ENCODE data around the gene MAP3K20.
"Not testable (repeated sequence)": the region's sequence is repeated elsewhere in the genome, so short reads cannot be mapped to it uniquely, and the experiment has no call there.

MAP3K20 gene

GRCh38 chr2:173150963-173151362 lies 75.3 kb downstream of the MAP3K20 start:
- H3K27me3 ChIP-seq (ENCODE audit: control insufficient read depth in 1 of 2, insufficient read depth in 2 of 2, low read length in 2 of 2), result no peaks in the 10 kb centered on the region
- no peaks in the 10 kb centered on the region for H3K9me3 ChIP-seq (ENCODE audit: low read length)
- no peak overlapping the region for H3K4me3 ChIP-seq (ENCODE audit: low read depth in 1 of 2, low read length in 2 of 2)
- no peak overlapping the region for H3K27ac ChIP-seq (ENCODE audit: low read depth, low read length)
- peaks cover 41% of the 10 kb centered on the region for H3K4me1 ChIP-seq (ENCODE audit: insufficient read depth, low read length)
- no peak overlapping the region for H3K9ac ChIP-seq (ENCODE audit: low read length)
- no peaks in the 10 kb centered on the region for H3K36me3 ChIP-seq (ENCODE audit: insufficient read depth, low read length)

GRCh38 chr2:173151671-173152401 lies 76.2 kb downstream of the MAP3K20 start:
- peaks cover 41% of the 10 kb centered on the region for H3K4me1 ChIP-seq (ENCODE audit: insufficient read depth, low read length)
- no peak overlapping the region for H3K9ac ChIP-seq (ENCODE audit: low read length)
- H3K27ac ChIP-seq (ENCODE audit: low read depth, low read length), result no peak overlapping the region
- H3K27me3 ChIP-seq (ENCODE audit: control insufficient read depth in 1 of 2, insufficient read depth in 2 of 2, low read length in 2 of 2), result no peaks in the 10 kb centered on the region
- H3K36me3 ChIP-seq (ENCODE audit: insufficient read depth, low read length), result no peaks in the 10 kb centered on the region
- H3K9me3 ChIP-seq (ENCODE audit: low read length), result no peaks in the 10 kb centered on the region
- no peak overlapping the region for H3K4me3 ChIP-seq (ENCODE audit: low read depth in 1 of 2, low read length in 2 of 2)

GRCh38 chr2:173153301-173153885 lies 77.7 kb downstream of the MAP3K20 start:
- Histone ChIP-seq H3K4me3 (ENCODE audit: low read depth in 1 of 2, low read length in 2 of 2) (no peak overlapping the region), H3K27ac (ENCODE audit: low read depth, low read length) (no peak overlapping the region), H3K9ac (ENCODE audit: low read length) (no peak overlapping the region), H3K27me3 (ENCODE audit: control insufficient read depth in 1 of 2, insufficient read depth in 2 of 2, low read length in 2 of 2) (no peaks in the 10 kb centered on the region), H3K9me3 (ENCODE audit: low read length) (no peaks in the 10 kb centered on the region), H3K4me1 (ENCODE audit: insufficient read depth, low read length) (peaks cover 41% of the 10 kb centered on the region), H3K36me3 (ENCODE audit: insufficient read depth, low read length) (no peaks in the 10 kb centered on the region)

- Histone ChIP-seq H3K27ac (ENCODE audit: low read depth, low read length) (no peak overlapping the region), H3K27me3 (ENCODE audit: control insufficient read depth in 1 of 2, insufficient read depth in 2 of 2, low read length in 2 of 2) (no peaks in the 10 kb centered on the region), H3K4me1 (ENCODE audit: insufficient read depth, low read length) (peaks cover 30% of the 10 kb centered on the region)
Measured at GRCh38 chr2:173157676-173158293, 82.1 kb downstream of the MAP3K20 start.

GRCh38 chr2:173159791-173160463 lies 84.3 kb downstream of the MAP3K20 start:
- no peak overlapping the region for H3K27ac ChIP-seq (ENCODE audit: low read depth, low read length)
- no peaks in the 10 kb centered on the region for H3K27me3 ChIP-seq (ENCODE audit: control insufficient read depth in 1 of 2, insufficient read depth in 2 of 2, low read length in 2 of 2)
- no peak overlapping the region for H3K4me3 ChIP-seq (ENCODE audit: low read depth in 1 of 2, low read length in 2 of 2)
- H3K4me1 ChIP-seq (ENCODE audit: insufficient read depth, low read length), result peaks cover 27% of the 10 kb centered on the region
- no peak overlapping the region for H3K9ac ChIP-seq (ENCODE audit: low read length)
- H3K36me3 ChIP-seq (ENCODE audit: insufficient read depth, low read length), result no peaks in the 10 kb centered on the region
- H3K9me3 ChIP-seq (ENCODE audit: low read length), result no peaks in the 10 kb centered on the region

More at GRCh38 chr2:173157676-173158293, 82.1 kb downstream of the MAP3K20 start:
- H3K4me3 ChIP-seq (ENCODE audit: low read depth in 1 of 2, low read length in 2 of 2), result no peak overlapping the region
- H3K9ac ChIP-seq (ENCODE audit: low read length), result no peak overlapping the region
- no peaks in the 10 kb centered on the region for H3K9me3 ChIP-seq (ENCODE audit: low read length)
- H3K36me3 ChIP-seq (ENCODE audit: insufficient read depth, low read length), result no peaks in the 10 kb centered on the region

GRCh38 chr2:173160618-173161017 lies 85.0 kb downstream of the MAP3K20 start:
- no peak overlapping the region for H3K9ac ChIP-seq (ENCODE audit: low read length)
- H3K27ac ChIP-seq (ENCODE audit: low read depth, low read length), result no peak overlapping the region
- no peak overlapping the region for H3K4me3 ChIP-seq (ENCODE audit: low read depth in 1 of 2, low read length in 2 of 2)

GRCh38 chr2:173161040-173161439 lies 85.4 kb downstream of the MAP3K20 start:
- peaks cover 32% of the 10 kb centered on the region for H3K4me1 ChIP-seq (ENCODE audit: insufficient read depth, low read length)

More at GRCh38 chr2:173160618-173161017, 85.0 kb downstream of the MAP3K20 start:
- Histone ChIP-seq H3K27me3 (ENCODE audit: control insufficient read depth in 1 of 2, insufficient read depth in 2 of 2, low read length in 2 of 2) (no peaks in the 10 kb centered on the region), H3K9me3 (ENCODE audit: low read length) (no peaks in the 10 kb centered on the region), H3K4me1 (ENCODE audit: insufficient read depth, low read length) (peaks cover 29% of the 10 kb centered on the region), H3K36me3 (ENCODE audit: insufficient read depth, low read length) (no peaks in the 10 kb centered on the region)

GRCh38 chr2:173161507-173161906 lies 85.9 kb downstream of the MAP3K20 start:
- Histone ChIP-seq H3K4me1 (ENCODE audit: insufficient read depth, low read length) (peaks cover 32% of the 10 kb centered on the region), H3K4me3 (ENCODE audit: low read depth in 1 of 2, low read length in 2 of 2) (no peak overlapping the region), H3K36me3 (ENCODE audit: insufficient read depth, low read length) (no peaks in the 10 kb centered on the region), H3K27ac (ENCODE audit: low read depth, low read length) (no peak overlapping the region), H3K27me3 (ENCODE audit: control insufficient read depth in 1 of 2, insufficient read depth in 2 of 2, low read length in 2 of 2) (no peaks in the 10 kb centered on the region), H3K9ac (ENCODE audit: low read length) (no peak overlapping the region), H3K9me3 (ENCODE audit: low read length) (no peaks in the 10 kb centered on the region)

More at GRCh38 chr2:173161040-173161439, 85.4 kb downstream of the MAP3K20 start:
- Histone ChIP-seq H3K27me3 (ENCODE audit: control insufficient read depth in 1 of 2, insufficient read depth in 2 of 2, low read length in 2 of 2) (no peaks in the 10 kb centered on the region), H3K9me3 (ENCODE audit: low read length) (no peaks in the 10 kb centered on the region), H3K9ac (ENCODE audit: low read length) (no peak overlapping the region), H3K27ac (ENCODE audit: low read depth, low read length) (no peak overlapping the region), H3K36me3 (ENCODE audit: insufficient read depth, low read length) (no peaks in the 10 kb centered on the region), H3K4me3 (ENCODE audit: low read depth in 1 of 2, low read length in 2 of 2) (no peak overlapping the region)

GRCh38 chr2:173163357-173163756 lies 87.7 kb downstream of the MAP3K20 start:
- H3K27ac ChIP-seq (ENCODE audit: low read depth, low read length); H3K27me3 ChIP-seq (ENCODE audit: control insufficient read depth in 1 of 2, insufficient read depth in 2 of 2, low read length in 2 of 2); H3K9ac ChIP-seq (ENCODE audit: low read length); H3K9me3 ChIP-seq (ENCODE audit: low read length); H3K36me3 ChIP-seq (ENCODE audit: insufficient read depth, low read length); H3K4me3 ChIP-seq (ENCODE audit: low read depth in 1 of 2, low read length in 2 of 2): not testable (repeated sequence)
- peaks cover 28% of the 10 kb centered on the region for H3K4me1 ChIP-seq (ENCODE audit: insufficient read depth, low read length)

GRCh38 chr2:173164396-173164795 lies 88.8 kb downstream of the MAP3K20 start:
- Histone ChIP-seq H3K27ac (ENCODE audit: low read depth, low read length) (no peak overlapping the region), H3K36me3 (ENCODE audit: insufficient read depth, low read length) (no peaks in the 10 kb centered on the region), H3K9ac (ENCODE audit: low read length) (no peak overlapping the region), H3K4me3 (ENCODE audit: low read depth in 1 of 2, low read length in 2 of 2) (no peak overlapping the region), H3K4me1 (ENCODE audit: insufficient read depth, low read length) (peaks cover 25% of the 10 kb centered on the region), H3K27me3 (ENCODE audit: control insufficient read depth in 1 of 2, insufficient read depth in 2 of 2, low read length in 2 of 2) (no peaks in the 10 kb centered on the region), H3K9me3 (ENCODE audit: low read length) (no peaks in the 10 kb centered on the region)

- Histone ChIP-seq H3K27ac (ENCODE audit: low read depth, low read length) (no peak overlapping the region), H3K9me3 (ENCODE audit: low read length) (no peaks in the 10 kb centered on the region), H3K9ac (ENCODE audit: low read length) (no peak overlapping the region), H3K4me3 (ENCODE audit: low read depth in 1 of 2, low read length in 2 of 2) (no peak overlapping the region), H3K36me3 (ENCODE audit: insufficient read depth, low read length) (no peaks in the 10 kb centered on the region), H3K27me3 (ENCODE audit: control insufficient read depth in 1 of 2, insufficient read depth in 2 of 2, low read length in 2 of 2) (no peaks in the 10 kb centered on the region), H3K4me1 (ENCODE audit: insufficient read depth, low read length) (peaks cover 18% of the 10 kb centered on the region)
Measured at GRCh38 chr2:173165443-173166238, 90.0 kb downstream of the MAP3K20 start.
